Epithelial cell of proximal tubule (primary cell): ENCODE results near the gene PTPRT. TPM values are rescaled to one million over a fixed set of nuclear protein-coding genes. Genes with fewer than 3 reads are reported as not detected.

Experiments
- DNase-seq: peaks from one replicate; pipeline ENCODE4 v3.0.0-alpha.2; 2011; ENCODE audit warnings: low read depth
- H3K4me3 ChIP-seq: 2 replicates; pipeline ENCODE4 v1.5.1; 2011; ENCODE audit warnings: low read depth, mild to moderate bottlenecking, low read length
- CTCF ChIP-seq: conservative IDR thresholded peaks from 2 replicates; pipeline ENCODE4 v1.5.1; 2012; ENCODE audit warnings: low read depth, mild to moderate bottlenecking, low read length
- total RNA-seq: library from RNA; depleted of rRNA; stranded (reverse); fragments of >200 nt; gene quantifications from 2 replicates; pipeline ENCODE4 v1.2.3, GENCODE V29; 2015

The PTPRT gene
- total RNA-seq, 1 donor from 2014 or later = not detected

GRCh38 chr20:42158272-42158671, 1031.4 kb downstream of the PTPRT start:
- TF ChIP-seq CTCF = no peak
- DNase-seq = no peak
- H3K4me3 ChIP-seq = no peak overlapping the region

GRCh38 chr20:42155586-42155985, 1034.1 kb downstream of the PTPRT start:
- no peak for TF ChIP-seq CTCF
- no peak overlapping the region for H3K4me3 ChIP-seq
- no peak for DNase-seq

- no peak for DNase-seq
- no peak for TF ChIP-seq CTCF
- H3K4me3 ChIP-seq = no peak overlapping the region
These were observed 1037.1 kb downstream of the PTPRT start for GRCh38 chr20:42152575-42152974.

- DNase-seq = no peak
- no peak overlapping the region for H3K4me3 ChIP-seq
- no peak for TF ChIP-seq CTCF
These were observed 1039.5 kb downstream of the PTPRT start for GRCh38 chr20:42150230-42150629.

- no peak overlapping the region for H3K4me3 ChIP-seq
- DNase-seq = no peak
- no peak for TF ChIP-seq CTCF
These were observed 1051.0 kb downstream of the PTPRT start for GRCh38 chr20:42138729-42139128.

DNA sequence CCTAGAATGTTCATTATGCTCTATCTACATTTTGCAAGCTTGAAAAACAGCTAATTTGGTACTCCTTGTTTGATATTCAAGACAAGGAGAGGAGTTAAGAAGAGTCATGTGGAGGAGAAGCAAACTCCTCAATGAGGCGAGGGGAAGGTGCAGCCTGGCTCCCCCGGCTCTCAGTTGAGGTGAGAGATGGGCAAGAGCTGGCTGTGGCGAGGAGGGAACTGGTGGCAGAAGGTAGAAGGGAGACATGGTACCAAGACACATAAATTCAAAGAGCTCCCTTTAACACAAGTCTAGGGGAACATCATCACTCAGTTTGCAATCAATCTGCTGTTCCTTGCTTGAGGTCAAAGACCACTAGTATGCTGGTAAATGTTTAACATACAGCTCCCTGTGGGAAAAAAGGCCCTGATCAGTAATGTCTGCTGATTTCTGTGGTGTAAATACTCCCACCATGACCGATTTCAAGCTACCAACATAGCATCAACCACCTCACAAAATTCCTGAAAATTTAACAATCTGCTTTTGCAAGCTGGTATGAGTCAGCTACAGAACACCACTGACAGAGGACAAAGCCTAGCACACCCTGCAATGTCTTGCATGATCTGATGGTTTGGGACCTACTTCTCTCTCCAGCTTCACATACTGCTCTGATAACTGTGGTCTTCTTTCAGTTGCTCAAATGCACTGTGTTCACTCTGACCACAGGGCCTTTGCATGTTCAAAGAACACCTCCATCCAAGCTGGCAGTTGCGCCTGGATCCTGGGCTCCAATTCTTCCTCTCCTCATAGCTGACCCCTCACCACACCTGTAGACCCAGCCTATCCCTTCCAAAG, 1055.2 kb downstream of the PTPRT start:
- no peak for TF ChIP-seq CTCF
- no peak overlapping the region for H3K4me3 ChIP-seq
- DNase-seq = no peak

DNA sequence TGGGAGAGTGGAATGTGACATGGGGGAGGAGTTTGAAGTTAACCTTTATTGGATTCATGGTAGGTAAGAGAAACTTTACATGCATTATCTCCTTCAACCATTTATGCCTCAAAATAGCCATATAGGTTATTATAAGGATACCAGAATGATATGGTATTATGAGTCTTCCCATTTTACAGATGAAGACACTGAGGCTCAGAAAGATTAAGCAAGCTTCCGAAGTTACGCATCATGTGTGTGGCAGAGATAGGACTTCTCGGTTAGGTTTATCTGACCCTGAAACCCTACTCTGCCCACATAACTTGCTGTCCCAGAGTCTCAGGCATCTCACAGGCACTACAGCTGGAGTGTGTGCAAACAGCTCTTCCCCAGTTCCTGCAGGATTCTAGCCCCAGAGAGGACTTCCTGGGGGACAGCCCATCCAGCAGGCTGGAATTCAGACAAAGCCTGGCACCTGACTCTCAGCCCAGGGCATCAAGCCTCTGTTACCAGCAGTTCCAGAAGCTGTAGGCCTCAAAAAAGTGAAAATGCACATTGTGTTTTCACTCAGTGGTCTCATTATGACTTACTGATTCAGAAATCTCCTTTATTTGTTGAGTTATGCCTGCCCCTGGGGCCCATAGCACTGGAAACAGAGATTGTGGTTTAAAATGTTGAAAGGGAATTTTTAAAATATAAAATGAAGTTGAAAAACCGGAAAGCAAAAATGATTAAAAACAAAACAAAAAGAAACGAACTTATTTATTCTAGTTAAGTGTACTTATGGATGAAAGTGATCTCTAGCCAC, 1058.7 kb downstream of the PTPRT start:
- no peak for DNase-seq
- TF ChIP-seq CTCF = no peak
- no peak overlapping the region for H3K4me3 ChIP-seq
